CMK (cell line): ENCODE results near the gene EFNA2.

Source experiments
- DNase-seq: peaks from one replicate; pipeline ENCODE4 v3.0.0-alpha.2; 2010; ENCODE audit warnings: low read depth

Gene EFNA2

GRCh38 chr19:1272423-1273262 is 13.0 kb upstream of the EFNA2 start:
- DNase-seq, result no peak

DNA sequence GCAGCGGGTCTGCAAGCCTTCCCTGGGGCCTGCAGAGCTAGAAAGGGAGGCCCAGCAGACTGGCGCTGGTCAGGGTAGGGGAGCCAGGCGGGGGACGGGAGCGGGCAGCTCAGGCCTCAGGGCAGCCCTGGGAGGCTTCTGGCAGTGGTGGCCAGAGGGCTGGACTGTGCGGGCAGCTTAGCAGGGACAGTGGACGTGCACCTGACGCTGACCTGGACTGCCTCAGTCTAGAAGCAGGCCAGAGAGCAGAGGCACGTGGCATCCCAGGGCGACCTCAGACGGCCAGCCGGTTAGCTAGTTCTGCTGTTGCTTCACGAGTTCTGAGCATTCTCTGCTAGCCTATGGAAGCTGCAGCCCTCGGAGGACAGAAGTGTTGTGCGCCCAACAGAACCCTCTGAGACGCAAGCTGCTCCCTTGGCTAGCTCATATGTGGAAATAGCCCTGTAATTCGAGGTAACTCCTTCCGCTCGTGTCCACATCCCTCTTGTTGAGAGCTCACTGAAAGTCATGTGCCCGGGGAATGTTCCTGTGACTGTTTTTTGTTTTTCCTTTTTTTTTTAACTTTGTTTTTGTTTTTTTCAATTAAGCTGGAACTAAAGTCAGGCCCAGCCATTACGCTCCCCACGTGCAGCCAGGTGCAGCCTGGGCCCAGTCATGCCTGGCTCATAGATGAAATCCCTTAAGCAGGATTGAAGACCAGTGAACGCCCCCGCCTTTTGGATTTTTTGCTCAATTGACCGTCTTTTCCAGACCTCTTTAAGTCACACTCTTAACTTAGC is 12.2 kb upstream of the EFNA2 start:
- DNase-seq, result no peak

- DNase-seq, result no peak
Measured at GRCh38 chr19:1274081-1274851, 11.4 kb upstream of the EFNA2 start.

DNA sequence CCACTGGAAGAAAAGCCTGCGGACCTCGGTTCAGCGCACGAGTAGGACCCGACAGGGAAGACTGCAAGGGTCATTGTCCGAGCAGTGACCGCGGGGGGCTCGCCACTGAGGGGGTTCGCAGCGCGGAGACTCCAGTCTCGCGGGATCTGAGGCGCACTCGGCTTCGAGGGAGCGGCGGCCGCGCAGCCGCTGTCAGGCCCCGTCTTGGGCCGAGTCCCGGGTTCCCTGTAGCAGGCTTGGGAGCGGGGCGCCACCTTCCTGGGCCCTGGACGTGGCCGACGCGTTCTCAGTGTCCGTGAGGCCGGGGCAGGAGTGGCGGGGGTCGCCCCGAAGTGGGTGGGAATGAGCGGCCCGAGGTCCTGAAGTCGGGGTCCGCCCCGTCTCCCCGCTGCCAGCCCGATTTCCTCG is 10.8 kb upstream of the EFNA2 start:
- DNase-seq, result no peak

DNA sequence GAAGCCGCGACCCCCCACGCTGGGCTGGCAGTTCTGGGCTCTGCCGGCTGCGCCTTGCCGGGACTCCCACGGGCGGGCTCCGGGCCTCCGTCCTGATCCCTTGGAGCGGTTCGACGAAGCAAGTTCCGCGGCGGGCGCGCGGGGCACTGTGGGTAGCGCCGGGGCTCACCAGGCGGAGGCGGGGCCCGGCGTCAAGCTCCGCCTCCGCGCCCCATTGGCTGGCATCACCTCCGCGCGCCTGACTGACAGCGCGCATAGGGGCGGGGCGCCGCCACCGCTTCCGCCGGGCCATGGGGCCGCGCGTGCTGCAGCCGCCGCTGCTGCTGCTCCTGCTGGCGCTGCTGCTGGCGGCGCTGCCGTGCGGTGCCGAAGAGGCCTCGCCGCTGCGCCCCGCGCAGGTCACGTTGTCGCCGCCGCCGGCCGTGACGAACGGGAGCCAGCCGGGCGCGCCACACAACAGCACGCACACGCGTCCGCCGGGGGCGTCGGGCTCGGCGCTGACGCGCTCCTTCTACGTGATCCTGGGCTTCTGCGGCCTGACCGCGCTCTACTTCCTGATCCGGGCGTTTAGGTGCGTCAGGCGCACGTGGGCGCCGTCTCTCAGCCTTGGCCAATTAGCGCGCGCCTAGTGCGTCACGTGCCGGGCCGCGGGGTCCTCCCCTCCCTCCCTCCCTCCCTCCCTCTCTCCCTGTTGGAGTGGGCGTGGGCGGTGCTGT is 10.3 kb upstream of the EFNA2 start, which contains the start of gene FAM174C:
TSS of gene FAM174C (plus strand) at position 271 of the 716 bp plus-strand sequence. CDS start at position 291, 20 bp downstream.
- peak; percentile 94 for DNase-seq

DNA sequence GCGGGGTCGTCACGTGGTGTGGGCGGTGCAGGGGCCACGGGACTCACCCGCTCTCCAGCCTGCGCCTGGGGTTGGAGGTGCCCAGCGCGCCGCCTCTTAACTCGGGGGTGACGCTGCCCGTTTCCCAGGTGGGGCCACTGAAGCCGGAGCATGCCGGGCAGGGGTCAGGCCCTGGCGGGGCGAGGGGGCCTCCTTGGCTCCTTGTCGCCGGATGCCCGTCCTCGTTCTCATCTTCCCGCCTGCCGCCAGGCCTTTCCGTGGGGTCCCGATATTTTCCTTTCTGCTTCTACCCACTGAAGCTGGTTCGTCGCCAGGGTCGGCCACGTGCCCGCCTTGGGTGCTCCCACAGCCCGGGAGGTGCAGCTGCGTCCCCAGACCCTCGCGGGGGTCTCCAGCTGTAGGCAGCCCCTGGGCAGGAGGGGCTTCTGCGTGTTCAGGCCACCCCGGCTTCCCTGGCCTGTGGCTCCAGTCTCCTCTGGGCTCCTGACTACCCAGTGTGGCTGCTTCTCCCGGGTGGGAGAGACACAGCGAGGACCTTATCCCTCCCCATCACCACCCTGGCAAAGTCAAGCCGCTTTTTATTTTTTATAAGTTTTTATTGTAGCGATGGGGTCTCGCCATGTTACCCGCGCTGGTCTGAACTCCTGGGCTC is 9.6 kb upstream of the EFNA2 start:
- no peak for DNase-seq

GRCh38 chr19:1276628-1277022 is 9.0 kb upstream of the EFNA2 start:
- DNase-seq, result no peak

DNA sequence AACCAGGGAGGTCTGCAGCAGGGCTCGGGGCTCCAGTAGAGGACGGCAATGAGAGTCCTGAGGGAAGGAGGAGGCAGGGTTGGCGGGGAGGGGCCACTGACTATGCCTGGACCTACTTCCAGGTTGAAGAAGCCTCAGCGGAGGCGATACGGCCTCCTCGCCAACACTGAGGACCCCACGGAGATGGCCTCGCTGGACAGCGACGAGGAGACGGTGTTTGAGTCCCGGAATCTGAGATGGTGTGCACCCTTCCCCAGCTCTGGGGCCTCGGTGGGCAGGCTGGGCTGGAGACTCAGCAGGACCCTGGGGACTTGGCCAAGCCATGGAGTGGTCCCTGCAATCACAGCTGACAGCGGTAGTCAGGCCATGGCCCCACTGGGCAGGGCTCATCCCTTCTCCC is 8.6 kb upstream of the EFNA2 start:
- no peak for DNase-seq

DNA sequence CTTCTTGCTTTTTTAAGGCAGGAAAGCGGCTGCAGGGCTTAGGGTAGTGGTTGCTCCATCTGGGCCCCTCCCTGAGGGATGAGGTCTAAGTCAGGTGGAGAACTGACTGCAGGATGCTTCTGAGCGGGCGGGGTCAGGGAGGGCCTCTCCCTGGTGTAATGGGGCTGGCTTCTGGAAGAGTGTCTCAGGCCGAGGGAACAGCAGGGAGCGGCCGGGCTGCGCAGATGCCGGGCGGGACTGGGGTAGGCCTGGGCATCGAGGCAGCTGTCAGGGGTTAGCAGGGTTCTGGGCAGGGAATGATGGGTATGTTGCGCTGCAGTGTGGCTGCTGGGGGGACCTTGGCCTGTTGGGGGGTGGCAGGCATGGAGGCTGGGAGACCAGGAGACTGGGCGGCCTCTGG is 7.6 kb upstream of the EFNA2 start:
- DNase-seq, result no peak

GRCh38 chr19:1278713-1279660 is 6.7 kb upstream of the EFNA2 start:
- DNase-seq, result no peak

- no peak for DNase-seq
Measured at GRCh38 chr19:1279782-1280341, 5.8 kb upstream of the EFNA2 start.

DNA sequence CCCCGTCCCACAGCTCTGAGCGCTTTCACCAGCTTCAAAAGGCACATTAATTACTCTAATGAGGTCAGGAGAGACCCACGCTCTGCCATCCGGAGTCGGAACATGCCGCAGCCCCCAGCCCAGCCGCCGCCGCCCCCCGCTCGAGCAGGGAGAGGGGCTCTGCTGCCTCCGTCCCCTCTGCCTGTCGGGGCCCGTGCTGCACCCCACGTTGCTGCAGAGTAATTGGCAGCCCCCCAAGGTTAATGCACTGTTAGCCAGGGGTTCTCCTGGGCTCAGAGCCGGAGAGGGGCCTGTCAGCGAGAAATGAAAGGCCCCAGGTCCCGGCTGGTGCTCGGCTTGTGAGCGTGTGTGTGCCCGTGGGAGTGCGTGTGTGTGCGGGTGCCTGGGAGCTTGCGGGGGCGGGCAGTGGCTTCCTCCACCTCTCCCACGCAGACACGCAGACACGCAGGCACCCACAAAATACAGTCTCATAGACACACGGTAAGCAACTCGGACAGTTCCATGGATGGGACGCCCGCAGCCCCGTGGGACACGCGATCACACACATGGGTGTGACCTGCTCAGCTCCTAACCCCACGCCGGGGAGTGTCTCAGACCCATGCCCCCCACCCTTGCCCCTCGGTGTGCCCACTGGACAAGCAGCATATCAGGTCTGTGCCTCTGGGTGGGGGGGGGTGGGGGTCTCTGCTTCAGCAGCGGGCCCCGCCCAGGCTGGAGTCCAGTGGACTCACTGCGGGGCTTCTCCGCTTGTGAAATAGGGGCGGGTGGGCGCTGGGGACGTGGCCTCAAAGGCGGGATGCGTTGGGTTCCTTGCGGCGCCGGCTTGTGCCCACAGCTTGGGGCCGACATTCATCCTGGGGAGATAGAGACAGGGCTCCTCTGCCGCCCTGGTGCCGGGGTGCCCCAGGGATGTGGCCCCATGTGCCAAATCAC is 4.8 kb upstream of the EFNA2 start:
- no peak for DNase-seq

GRCh38 chr19:1281569-1282287 is 3.9 kb upstream of the EFNA2 start:
- DNase-seq, result no peak

- no peak for DNase-seq
Measured at GRCh38 chr19:1282588-1283206, 3.0 kb upstream of the EFNA2 start.

- DNase-seq, result no peak
Measured at GRCh38 chr19:1283207-1283916, 2.3 kb upstream of the EFNA2 start.

GRCh38 chr19:1283917-1284292 is 1.8 kb upstream of the EFNA2 start:
- DNase-seq, result no peak
